ENCODE data around the gene ABCA3. TPM values are rescaled to one million over a fixed set of nuclear protein-coding genes. Genes with fewer than 3 reads are reported as not detected.

Gene ABCA3
- total and polyA plus RNA-seq, 2 donors (not counting 1 experiment from before 2014, with no cell fraction given): 3.1 to 5.1 TPM

GRCh38 chr16:2358811-2359210 is 18.3 kb upstream of the ABCA3 start:
- ChIA-PET CTCF (no interaction called here), POLR2A (no interaction called here)
- no CpG with 5 or more reads among the region's 3 CpGs for WGBS (ENCODE audit: insufficient coverage)
- Histone ChIP-seq H3K27me3 (replicated peaks in 1 of 4; ENCODE audit: control extremely low read depth in 1 of 4, control insufficient read depth in 3 of 4, insufficient read depth in 4 of 4, low read length in 3 of 4) (peaks cover 0 to 10% (median 6%) of the 10 kb centered on the region in 4 experiments), H3K4me3 (ENCODE audit: control extremely low read depth in 1 of 5, extremely low read depth in 1 of 5, insufficient read depth in 1 of 5, low read depth in 2 of 5, low read length in 4 of 5) (no peak overlapping the region), H3K27ac (ENCODE audit: low read length in 2 of 2) (no peak overlapping the region), H3K9me3 (ENCODE audit: control extremely low read depth in 1 of 3, control insufficient read depth in 2 of 3, insufficient read depth in 1 of 3, low read length in 2 of 3) (peaks cover 0 to 3% (median 0%) of the 10 kb centered on the region in 3 donors), H4K20me1 (ENCODE audit: control insufficient read depth, insufficient read depth, low read length, poor library complexity, severe bottlenecking) (no peaks in the 10 kb centered on the region), H2AFZ (ENCODE audit: insufficient read depth, low read depth, low read length, poor library complexity, severe bottlenecking) (no peak overlapping the region), H3K9ac (ENCODE audit: low read length) (no peak overlapping the region), H3K79me2 (ENCODE audit: control insufficient read depth, insufficient read depth, low read length) (no peaks in the 10 kb centered on the region), H3K36me3 (replicated peaks in 1 of 2; ENCODE audit: control extremely low read depth in 1 of 2, control insufficient read depth in 1 of 2, extremely low read depth in 1 of 2, insufficient read depth in 2 of 2, low read length in 1 of 2) (no peaks in the 10 kb centered on the region), H3K4me2 (replicated peaks; ENCODE audit: low read depth, low read length, poor library complexity, severe bottlenecking) (no peak overlapping the region), H3K4me1 (ENCODE audit: control insufficient read depth in 2 of 2, insufficient read depth in 2 of 2, low read length in 2 of 2) (no peaks in the 10 kb centered on the region)
- TF ChIP-seq EZH2 (IDR thresholded peaks at IDR 0.05; ENCODE audit: borderline replicate concordance, insufficient read depth, low read depth, low read length, poor library complexity, severe bottlenecking) (no peak), CTCF (IDR thresholded peaks at IDR 0.05) (no peak)
- Mint-ChIP-seq H3K4me1 (no peaks in the 10 kb centered on the region), H3K27ac (no peak overlapping the region), H3K4me3 (no peak overlapping the region), H3K27me3 (peaks cover 44% of the 10 kb centered on the region), H3K9me3 (ENCODE audit: insufficient read depth) (no peaks in the 10 kb centered on the region)
- DNase-seq (no peak), ATAC-seq (ENCODE audit: low read depth) (no peak)
- intact Hi-C loops (cut with micrococcal nuclease): no loop called here

GRCh38 chr16:2357331-2357730 is 16.8 kb upstream of the ABCA3 start:
- ChIA-PET CTCF (interaction anchor here (0.7 kb wide), 1 partner anchor 346 kb away, joined by 3 read pairs; no protein-coding TSS in a partner anchor), POLR2A (interaction anchor here (0.7 kb wide), 1 partner anchor 411 kb away, joined by 3 read pairs; no protein-coding TSS in a partner anchor)
- Mint-ChIP-seq H3K27me3 (peaks cover 44% of the 10 kb centered on the region), H3K4me3 (no peak overlapping the region), H3K27ac (no peak overlapping the region), H3K4me1 (no peaks in the 10 kb centered on the region), H3K9me3 (ENCODE audit: insufficient read depth) (no peaks in the 10 kb centered on the region)
- intact Hi-C loops (cut with micrococcal nuclease): no loop called here
- no peak overlapping the region for H2AFZ ChIP-seq (ENCODE audit: insufficient read depth, low read depth, low read length, poor library complexity, severe bottlenecking)
- H4K20me1 ChIP-seq (ENCODE audit: control insufficient read depth, insufficient read depth, low read length, poor library complexity, severe bottlenecking): no peaks in the 10 kb centered on the region
- peaks cover 0 to 10% (median 5%) of the 10 kb centered on the region in 4 experiments for H3K27me3 ChIP-seq (replicated peaks in 1 of 4; ENCODE audit: control extremely low read depth in 1 of 4, control insufficient read depth in 3 of 4, insufficient read depth in 4 of 4, low read length in 3 of 4)
- H3K79me2 ChIP-seq (ENCODE audit: control insufficient read depth, insufficient read depth, low read length): no peaks in the 10 kb centered on the region
- H3K27ac ChIP-seq (ENCODE audit: low read length in 2 of 2): no peak overlapping the region
- ATAC-seq (ENCODE audit: low read depth) (no peak), DNase-seq (no peak)
- H3K4me2 ChIP-seq (replicated peaks; ENCODE audit: low read depth, low read length, poor library complexity, severe bottlenecking): no peak overlapping the region
- no peak overlapping the region for H3K4me3 ChIP-seq (ENCODE audit: control extremely low read depth in 1 of 5, extremely low read depth in 1 of 5, insufficient read depth in 1 of 5, low read depth in 2 of 5, low read length in 4 of 5)
- WGBS (ENCODE audit: insufficient coverage): no CpG with 5 or more reads among the region's 4 CpGs
- H3K9ac ChIP-seq (ENCODE audit: low read length): no peak overlapping the region
- no peaks in the 10 kb centered on the region for H3K4me1 ChIP-seq (ENCODE audit: control insufficient read depth in 2 of 2, insufficient read depth in 2 of 2, low read length in 2 of 2)
- H3K9me3 ChIP-seq (ENCODE audit: control extremely low read depth in 1 of 3, control insufficient read depth in 2 of 3, insufficient read depth in 1 of 3, low read length in 2 of 3): peaks cover 0 to 3% (median 0%) of the 10 kb centered on the region in 3 donors
- no peak for TF ChIP-seq EZH2 (IDR thresholded peaks at IDR 0.05; ENCODE audit: borderline replicate concordance, insufficient read depth, low read depth, low read length, poor library complexity, severe bottlenecking)
- no peak for TF ChIP-seq CTCF (IDR thresholded peaks at IDR 0.05)
- no peaks in the 10 kb centered on the region for H3K36me3 ChIP-seq (replicated peaks in 1 of 2; ENCODE audit: control extremely low read depth in 1 of 2, control insufficient read depth in 1 of 2, extremely low read depth in 1 of 2, insufficient read depth in 2 of 2, low read length in 1 of 2)

Data from B cell (primary cell).